Vagina (tissue), 2 donors: Measurements from ENCODE around the gene CTDSP1. TPM values are rescaled to one million over a fixed set of nuclear protein-coding genes. Genes with fewer than 3 reads are reported as not detected.

Experiments
- DNase-seq, 2 donors: peaks; one replicate each; pipeline ENCODE4 v3.0.0-alpha.2; 2017; ENCODE audit errors: extremely low spot score in 2 of 2
- H3K27ac ChIP-seq: fragments of 200-600 bp; sonication (generic); one replicate; pipeline ENCODE4 v1.5.1; 2019
- H3K27me3 ChIP-seq: fragments of 200-600 bp; sonication (generic); one replicate; pipeline ENCODE4 v1.5.1; 2019
- H3K36me3 ChIP-seq, 2 donors: fragments of 200-600 bp; sonication (generic); one replicate each; pipeline ENCODE4 v1.5.1; 2017 to 2019
- H3K4me1 ChIP-seq: fragments of 200-600 bp; sonication (generic); one replicate; pipeline ENCODE4 v1.5.1; 2019
- H3K4me3 ChIP-seq, 2 donors: fragments of 200-600 bp; sonication (generic); 1 replicate in 1 of 2; 2 replicates in 1 of 2; pipeline ENCODE4 v1.5.1; 2016 to 2019
- H3K9me3 ChIP-seq: fragments of 200-600 bp; sonication (generic); one replicate; pipeline ENCODE4 v1.5.1; 2019
- CTCF ChIP-seq, 3 experiments: fragments of 450-650 bp in 2 of 3; fragments of 200-600 bp in 1 of 3; sonication (generic) in 1 of 3; IDR thresholded peaks; one replicate each; pipeline ENCODE4 v1.5.1; 2017 to 2019; ENCODE audit warnings: antibody characterized with exemption in 3 of 3, mild to moderate bottlenecking in 2 of 3, moderate library complexity in 2 of 3
- POLR2A ChIP-seq, 2 donors: fragments of 450-650 bp; IDR thresholded peaks; one replicate each; pipeline ENCODE4 v1.6.1; 2017; ENCODE audit warnings: antibody characterized with exemption in 2 of 2, mild to moderate bottlenecking in 2 of 2, moderate library complexity in 2 of 2
- POLR2AphosphoS5 ChIP-seq, 2 donors: sonication (generic); formaldehyde crosslinking; IDR thresholded peaks; one replicate each; pipeline ENCODE4 v1.9.0; 2017; ENCODE audit warnings: antibody characterized with exemption in 2 of 2, mild to moderate bottlenecking in 2 of 2, low read depth in 1 of 2; ENCODE audit not compliant: insufficient read depth in 1 of 2
- intact Hi-C: fragments of 100-400 bp; cut with DNase I; formaldehyde crosslinking; loops from one replicate; pipeline ENCODE4 v1.15.1; 2023
- total RNA-seq: library from RNA; depleted of rRNA; stranded (reverse); fragments of >200 nt; gene quantifications from one replicate; pipeline ENCODE4 v1.2.3, GENCODE V29; 2016

CTDSP1 gene
- total RNA-seq, 1 donor from 2014 or later, result 103 TPM

DNA sequence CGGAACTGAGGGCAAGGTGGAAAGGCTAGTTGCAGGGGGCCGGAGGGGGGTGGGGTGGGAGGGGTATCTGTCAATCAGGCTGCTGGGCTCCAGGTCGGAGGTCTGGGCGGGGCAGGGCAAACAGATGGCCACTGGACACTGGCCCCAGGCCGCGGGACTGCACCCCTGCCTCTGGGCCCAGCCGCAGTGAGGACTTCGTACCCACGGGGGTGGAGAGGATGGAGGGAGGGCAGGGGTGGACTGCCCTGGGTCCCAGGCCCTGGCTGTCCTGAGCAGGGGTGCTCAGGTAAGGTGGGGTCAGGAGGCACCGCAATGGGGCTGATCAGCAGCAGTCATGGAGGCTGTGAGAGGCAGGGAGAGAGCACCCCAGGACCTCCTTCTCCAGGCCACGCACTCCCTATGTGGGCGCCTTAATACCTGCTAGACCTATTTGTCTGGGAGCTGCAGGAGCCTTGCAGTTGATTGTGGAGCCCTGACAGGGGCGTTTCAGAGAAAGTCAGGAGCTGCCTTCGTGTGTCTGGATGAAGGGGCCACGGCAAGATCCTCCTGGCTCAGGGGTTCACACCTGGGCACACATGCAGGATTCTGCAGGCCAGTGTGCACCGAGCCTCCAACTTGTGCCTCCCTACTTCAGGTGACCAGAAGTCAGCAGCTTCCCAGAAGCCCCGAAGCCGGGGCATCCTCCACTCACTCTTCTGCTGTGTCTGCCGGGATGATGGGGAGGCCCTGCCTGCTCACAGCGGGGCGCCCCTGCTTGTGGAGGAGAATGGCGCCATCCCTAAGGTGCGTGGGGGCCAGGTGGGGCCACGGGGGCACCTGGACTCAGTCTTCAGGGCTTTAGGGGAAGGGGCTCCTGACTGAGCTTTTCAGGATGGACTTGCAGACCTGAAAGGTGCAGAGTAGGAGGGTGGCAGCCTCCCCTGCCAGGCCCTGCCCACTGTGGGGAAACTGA is 1.5 kb downstream of the CTDSP1 start:
- Histone ChIP-seq H3K4me3 (peak overlapping the region; percentile 79 to 90), H3K27me3 (no peaks in the 10 kb centered on the region), H3K36me3 (peaks cover 0 to 41% of the 10 kb centered on the region in 2 donors), H3K4me1 (peaks cover 70% of the 10 kb centered on the region), H3K9me3 (no peaks in the 10 kb centered on the region), H3K27ac (peak overlapping the region; percentile 99)
- intact Hi-C loops, result loop anchor here (10.0 kb wide), 2 partner anchors 164 to 244 kb away; partner anchors contain the start of genes CNOT9 and USP37
- TF ChIP-seq POLR2A (IDR thresholded peaks at IDR 0.05), result no peak
- no peak for TF ChIP-seq CTCF (IDR thresholded peaks at IDR 0.05)
- no peak for TF ChIP-seq POLR2AphosphoS5 (IDR thresholded peaks at IDR 0.05; ENCODE audit: insufficient read depth in 1 of 2, low read depth in 1 of 2)
- no peak for DNase-seq

GRCh38 chr2:218401890-218402289 is 2.2 kb downstream of the CTDSP1 start:
- H3K27me3 ChIP-seq, result no peaks in the 10 kb centered on the region
- DNase-seq, result no peak
- peaks cover 0 to 41% of the 10 kb centered on the region in 2 donors for H3K36me3 ChIP-seq
- H3K4me3 ChIP-seq, result peak overlapping the region; percentile 79 to 90
- intact Hi-C loops, result loop anchor here (2.0 to 10.0 kb wide), 3 partner anchors 69 to 243 kb away; partner anchors contain the start of genes CNOT9 and USP37
- no peak for TF ChIP-seq CTCF (IDR thresholded peaks at IDR 0.05)
- peak overlapping the region; percentile 99 for H3K27ac ChIP-seq
- H3K4me1 ChIP-seq, result peaks cover 70% of the 10 kb centered on the region
- H3K9me3 ChIP-seq, result no peaks in the 10 kb centered on the region

DNA sequence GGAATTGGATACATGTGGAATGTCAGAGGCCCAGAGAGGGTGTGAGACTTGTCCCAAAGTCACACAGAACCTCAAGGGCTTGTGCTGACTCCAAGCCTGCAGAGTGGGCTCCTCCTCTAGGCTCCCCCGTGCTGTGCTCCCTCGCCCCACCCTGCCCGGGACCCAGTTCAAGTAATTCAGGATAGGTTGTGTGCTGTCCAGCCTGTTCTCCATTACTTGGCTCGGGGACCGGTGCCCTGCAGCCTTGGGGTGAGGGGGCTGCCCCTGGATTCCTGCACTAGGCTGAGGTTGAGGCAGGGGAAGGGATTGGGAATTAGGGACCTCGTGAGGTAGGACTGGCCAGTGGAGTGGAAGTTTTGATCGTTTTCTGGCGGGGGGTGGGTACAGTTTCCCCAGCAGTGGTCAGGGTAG is 2.8 kb downstream of the CTDSP1 start:
- intact Hi-C loops, result loop anchor here (2.0 to 10.0 kb wide), 3 partner anchors 68 to 242 kb away; partner anchors contain the start of genes CNOT9 and USP37
- peaks cover 0 to 41% of the 10 kb centered on the region in 2 donors for H3K36me3 ChIP-seq
- H3K27ac ChIP-seq, result peak overlapping the region; percentile 99
- no peak for TF ChIP-seq POLR2AphosphoS5 (IDR thresholded peaks at IDR 0.05; ENCODE audit: insufficient read depth in 1 of 2, low read depth in 1 of 2)
- no peak for TF ChIP-seq POLR2A (IDR thresholded peaks at IDR 0.05)
- no peak for TF ChIP-seq CTCF (IDR thresholded peaks at IDR 0.05)
- no peak overlapping the region for H3K4me3 ChIP-seq
- DNase-seq, result no peak
- peaks cover 70% of the 10 kb centered on the region for H3K4me1 ChIP-seq
- H3K9me3 ChIP-seq, result no peaks in the 10 kb centered on the region
- H3K27me3 ChIP-seq, result no peaks in the 10 kb centered on the region

- H3K4me1 ChIP-seq, result peaks cover 70% of the 10 kb centered on the region
- TF ChIP-seq POLR2A (IDR thresholded peaks at IDR 0.05) (no peak), POLR2AphosphoS5 (IDR thresholded peaks at IDR 0.05; ENCODE audit: insufficient read depth in 1 of 2, low read depth in 1 of 2) (no peak), CTCF (IDR thresholded peaks at IDR 0.05) (no peak)
- peak overlapping the region; percentile 99 for H3K27ac ChIP-seq
- no peaks in the 10 kb centered on the region for H3K27me3 ChIP-seq
- peaks cover 0 to 41% of the 10 kb centered on the region in 2 donors for H3K36me3 ChIP-seq
- intact Hi-C loops, result loop anchor here (2.0 to 10.0 kb wide), 3 partner anchors 68 to 242 kb away; partner anchors contain the start of genes CNOT9 and USP37
- H3K9me3 ChIP-seq, result no peaks in the 10 kb centered on the region
- H3K4me3 ChIP-seq, result no peak overlapping the region
- DNase-seq, result no peak
Measured at GRCh38 chr2:218402911-218403411, 3.3 kb downstream of the CTDSP1 start.
